ENCODE results near the gene PDE8A. TPM values are rescaled to one million over a fixed set of nuclear protein-coding genes. Genes with fewer than 3 reads are reported as not detected.

PDE8A gene
- total RNA-seq, 4 donors from 2014 or later, result 14.0 to 28.6 (median 22.2) TPM

GRCh38 chr15:85116494-85116893 is 134.8 kb downstream of the PDE8A start:
- no peak overlapping the region for H3K4me3 ChIP-seq
- no peak overlapping the region for H3K27ac ChIP-seq
- no peaks in the 10 kb centered on the region for H3K4me1 ChIP-seq
- H3K9me3 ChIP-seq, result no peaks in the 10 kb centered on the region
- WGBS, 2 donors, result 97 to 100% methylated on average over 1 to 3 of the region's 3 CpGs
- no peaks in the 10 kb centered on the region for H3K27me3 ChIP-seq
- no peak for TF ChIP-seq POLR2A (IDR thresholded peaks at IDR 0.05)
- TF ChIP-seq, protein P1, sequence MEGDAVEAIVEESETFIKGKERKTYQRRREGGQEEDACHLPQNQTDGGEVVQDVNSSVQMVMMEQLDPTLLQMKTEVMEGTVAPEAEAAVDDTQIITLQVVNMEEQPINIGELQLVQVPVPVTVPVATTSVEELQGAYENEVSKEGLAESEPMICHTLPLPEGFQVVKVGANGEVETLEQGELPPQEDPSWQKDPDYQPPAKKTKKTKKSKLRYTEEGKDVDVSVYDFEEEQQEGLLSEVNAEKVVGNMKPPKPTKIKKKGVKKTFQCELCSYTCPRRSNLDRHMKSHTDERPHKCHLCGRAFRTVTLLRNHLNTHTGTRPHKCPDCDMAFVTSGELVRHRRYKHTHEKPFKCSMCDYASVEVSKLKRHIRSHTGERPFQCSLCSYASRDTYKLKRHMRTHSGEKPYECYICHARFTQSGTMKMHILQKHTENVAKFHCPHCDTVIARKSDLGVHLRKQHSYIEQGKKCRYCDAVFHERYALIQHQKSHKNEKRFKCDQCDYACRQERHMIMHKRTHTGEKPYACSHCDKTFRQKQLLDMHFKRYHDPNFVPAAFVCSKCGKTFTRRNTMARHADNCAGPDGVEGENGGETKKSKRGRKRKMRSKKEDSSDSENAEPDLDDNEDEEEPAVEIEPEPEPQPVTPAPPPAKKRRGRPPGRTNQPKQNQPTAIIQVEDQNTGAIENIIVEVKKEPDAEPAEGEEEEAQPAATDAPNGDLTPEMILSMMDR (IDR thresholded peaks at IDR 0.05), result no peak
- intact Hi-C loops (cut with DNase I), result no loop called here
- H3K36me3 ChIP-seq, result peaks cover 0 to 73% (median 4%) of the 10 kb centered on the region in 3 donors
- no peak for DNase-seq

GRCh38 chr15:85116925-85117646 is 135.4 kb downstream of the PDE8A start:
- DNase-seq, result no peak
- TF ChIP-seq POLR2A (IDR thresholded peaks at IDR 0.05), result no peak
- TF ChIP-seq, protein P1 (IDR thresholded peaks at IDR 0.05), result no peak
- Histone ChIP-seq H3K27me3 (no peaks in the 10 kb centered on the region), H3K9me3 (no peaks in the 10 kb centered on the region), H3K27ac (no peak overlapping the region), H3K4me3 (no peak overlapping the region), H3K36me3 (peaks cover 0 to 73% (median 4%) of the 10 kb centered on the region in 3 donors), H3K4me1 (no peaks in the 10 kb centered on the region)
- 69 to 71% methylated on average over 4 to 5 of the region's 5 CpGs for WGBS, 2 donors
- intact Hi-C loops (cut with DNase I), result no loop called here

DNA sequence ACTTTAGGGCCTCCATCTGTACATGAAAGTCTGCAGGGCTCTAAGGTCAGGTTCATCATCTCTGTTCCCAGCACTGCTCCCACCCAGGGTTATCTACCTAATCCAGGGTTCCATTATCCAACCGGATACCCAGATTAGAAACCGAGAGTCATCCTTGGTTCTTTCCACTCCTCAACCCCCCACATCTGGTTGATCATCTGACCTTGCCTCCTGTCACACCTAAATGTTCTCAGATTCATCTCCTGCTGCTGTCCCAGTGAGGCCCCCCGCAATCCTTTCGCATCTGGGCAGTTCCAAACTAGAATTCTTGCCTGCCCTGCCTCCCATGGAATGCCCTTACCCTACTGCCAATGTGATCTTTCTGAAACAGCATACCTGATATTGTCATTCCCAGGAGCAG is 136.5 kb downstream of the PDE8A start:
- WGBS, 2 donors, result 91 to 98% methylated on average over 4 of the region's 4 CpGs
- TF ChIP-seq, protein P1 (IDR thresholded peaks at IDR 0.05), result no peak
- no peak for TF ChIP-seq POLR2A (IDR thresholded peaks at IDR 0.05)
- H3K36me3 ChIP-seq, result peaks cover 0 to 75% (median 4%) of the 10 kb centered on the region in 3 donors
- DNase-seq, result no peak
- H3K27ac ChIP-seq, result no peak overlapping the region
- H3K27me3 ChIP-seq, result no peaks in the 10 kb centered on the region
- no peak overlapping the region for H3K4me3 ChIP-seq
- no peaks in the 10 kb centered on the region for H3K9me3 ChIP-seq
- intact Hi-C loops (cut with DNase I), result no loop called here
- H3K4me1 ChIP-seq, result no peaks in the 10 kb centered on the region

DNA sequence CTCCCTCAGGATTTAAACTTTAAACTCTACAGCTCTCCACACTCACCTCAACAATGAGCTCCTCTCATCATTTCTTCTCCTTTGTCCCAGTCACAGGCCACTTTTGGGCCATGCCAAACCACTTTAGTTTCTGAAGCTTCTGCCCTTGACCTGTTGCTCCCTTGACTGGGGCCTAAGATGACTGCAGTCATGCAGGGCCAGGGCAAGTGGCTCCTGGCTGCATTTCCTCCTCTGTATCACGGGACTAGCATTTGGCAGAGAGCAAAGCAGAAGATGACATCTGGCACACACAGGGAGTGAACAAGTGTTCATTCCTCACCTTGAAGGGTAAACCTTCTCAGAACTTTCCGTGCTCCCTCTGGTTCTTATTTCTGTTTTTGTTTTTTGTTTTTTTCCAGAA is 136.9 kb downstream of the PDE8A start:
- H3K27me3 ChIP-seq, result no peaks in the 10 kb centered on the region
- H3K9me3 ChIP-seq, result no peaks in the 10 kb centered on the region
- no peaks in the 10 kb centered on the region for H3K4me1 ChIP-seq
- WGBS, 2 donors, result 80 to 83% methylated on average over 1 to 2 of the region's 2 CpGs
- DNase-seq, result no peak
- no peak for TF ChIP-seq POLR2A (IDR thresholded peaks at IDR 0.05)
- TF ChIP-seq, protein P1 (IDR thresholded peaks at IDR 0.05), result no peak
- H3K4me3 ChIP-seq, result no peak overlapping the region
- H3K27ac ChIP-seq, result no peak overlapping the region
- intact Hi-C loops (cut with DNase I), result no loop called here
- H3K36me3 ChIP-seq, result peaks cover 0 to 75% (median 4%) of the 10 kb centered on the region in 3 donors

GRCh38 chr15:85120351-85121113 is 138.9 kb downstream of the PDE8A start:
- H3K36me3 ChIP-seq, result peaks cover 0 to 71% (median 4%) of the 10 kb centered on the region in 3 donors
- no peaks in the 10 kb centered on the region for H3K27me3 ChIP-seq
- 85 to 91% methylated on average over 4 of the region's 4 CpGs for WGBS, 2 donors
- no peak overlapping the region for H3K27ac ChIP-seq
- H3K4me1 ChIP-seq, result no peaks in the 10 kb centered on the region
- DNase-seq, result no peak
- TF ChIP-seq, protein P1 (IDR thresholded peaks at IDR 0.05), result no peak
- TF ChIP-seq POLR2A (IDR thresholded peaks at IDR 0.05), result no peak
- no peak overlapping the region for H3K4me3 ChIP-seq
- intact Hi-C loops (cut with DNase I), result no loop called here
- no peaks in the 10 kb centered on the region for H3K9me3 ChIP-seq
